Neutrophil (primary cell): Measurements from ENCODE around the gene WNT8B.

Experiments used
- H3K27ac ChIP-seq: fragments of 200-600 bp; sonication (generic); 2 replicates; pipeline ENCODE4 v1.5.1; 2016; ENCODE audit warnings: mild to moderate bottlenecking, moderate library complexity
- H3K27me3 ChIP-seq: fragments of 200-600 bp; sonication (generic); 2 replicates; pipeline ENCODE4 v1.6.0; 2016; ENCODE audit warnings: mild to moderate bottlenecking
- H3K36me3 ChIP-seq: fragments of 200-600 bp; sonication (generic); 2 replicates; pipeline ENCODE4 v1.5.1; 2017
- H3K4me1 ChIP-seq, 2 experiments: fragments of 200-600 bp in 1 of 2; sonication (generic) in 1 of 2; 1 replicate in 1 of 2; 2 replicates in 1 of 2; pipeline versions ENCODE4 v1.5.1 to v1.6.1; 2013 to 2016; ENCODE audit warnings: low read depth in 1 of 2, low read length in 1 of 2, mild to moderate bottlenecking in 1 of 2, moderate library complexity in 1 of 2; ENCODE audit not compliant: control insufficient read depth in 1 of 2, insufficient read depth in 1 of 2
- H3K4me3 ChIP-seq, 2 experiments: fragments of 200-600 bp in 1 of 2; sonication (generic) in 1 of 2; 1 replicate in 1 of 2; 2 replicates in 1 of 2; pipeline ENCODE4 v1.5.1; 2013 to 2016; ENCODE audit warnings: low read depth in 1 of 2, low read length in 1 of 2, mild to moderate bottlenecking in 1 of 2, moderate library complexity in 1 of 2
- H3K9me3 ChIP-seq: fragments of 200-600 bp; sonication (generic); 2 replicates; pipeline ENCODE4 v1.5.1; 2016
- TF ChIP-seq, protein P1 (sequence below): fragments of 200-600 bp; sonication (generic); IDR thresholded peaks from 2 replicates; pipeline ENCODE4 v1.5.1; 2016; ENCODE audit warnings: antibody characterized with exemption

Gene WNT8B

GRCh38 chr10:100505164-100505563 is 42.4 kb downstream of the WNT8B start:
- TF ChIP-seq, protein P1, sequence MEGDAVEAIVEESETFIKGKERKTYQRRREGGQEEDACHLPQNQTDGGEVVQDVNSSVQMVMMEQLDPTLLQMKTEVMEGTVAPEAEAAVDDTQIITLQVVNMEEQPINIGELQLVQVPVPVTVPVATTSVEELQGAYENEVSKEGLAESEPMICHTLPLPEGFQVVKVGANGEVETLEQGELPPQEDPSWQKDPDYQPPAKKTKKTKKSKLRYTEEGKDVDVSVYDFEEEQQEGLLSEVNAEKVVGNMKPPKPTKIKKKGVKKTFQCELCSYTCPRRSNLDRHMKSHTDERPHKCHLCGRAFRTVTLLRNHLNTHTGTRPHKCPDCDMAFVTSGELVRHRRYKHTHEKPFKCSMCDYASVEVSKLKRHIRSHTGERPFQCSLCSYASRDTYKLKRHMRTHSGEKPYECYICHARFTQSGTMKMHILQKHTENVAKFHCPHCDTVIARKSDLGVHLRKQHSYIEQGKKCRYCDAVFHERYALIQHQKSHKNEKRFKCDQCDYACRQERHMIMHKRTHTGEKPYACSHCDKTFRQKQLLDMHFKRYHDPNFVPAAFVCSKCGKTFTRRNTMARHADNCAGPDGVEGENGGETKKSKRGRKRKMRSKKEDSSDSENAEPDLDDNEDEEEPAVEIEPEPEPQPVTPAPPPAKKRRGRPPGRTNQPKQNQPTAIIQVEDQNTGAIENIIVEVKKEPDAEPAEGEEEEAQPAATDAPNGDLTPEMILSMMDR = no peak
- Histone ChIP-seq H3K4me1 (peaks cover 14 to 15% of the 10 kb centered on the region in 2 experiments), H3K27me3 (no peaks in the 10 kb centered on the region), H3K9me3 (no peaks in the 10 kb centered on the region), H3K36me3 (peaks cover 56% of the 10 kb centered on the region), H3K4me3 (no peak overlapping the region), H3K27ac (no peak overlapping the region)

DNA sequence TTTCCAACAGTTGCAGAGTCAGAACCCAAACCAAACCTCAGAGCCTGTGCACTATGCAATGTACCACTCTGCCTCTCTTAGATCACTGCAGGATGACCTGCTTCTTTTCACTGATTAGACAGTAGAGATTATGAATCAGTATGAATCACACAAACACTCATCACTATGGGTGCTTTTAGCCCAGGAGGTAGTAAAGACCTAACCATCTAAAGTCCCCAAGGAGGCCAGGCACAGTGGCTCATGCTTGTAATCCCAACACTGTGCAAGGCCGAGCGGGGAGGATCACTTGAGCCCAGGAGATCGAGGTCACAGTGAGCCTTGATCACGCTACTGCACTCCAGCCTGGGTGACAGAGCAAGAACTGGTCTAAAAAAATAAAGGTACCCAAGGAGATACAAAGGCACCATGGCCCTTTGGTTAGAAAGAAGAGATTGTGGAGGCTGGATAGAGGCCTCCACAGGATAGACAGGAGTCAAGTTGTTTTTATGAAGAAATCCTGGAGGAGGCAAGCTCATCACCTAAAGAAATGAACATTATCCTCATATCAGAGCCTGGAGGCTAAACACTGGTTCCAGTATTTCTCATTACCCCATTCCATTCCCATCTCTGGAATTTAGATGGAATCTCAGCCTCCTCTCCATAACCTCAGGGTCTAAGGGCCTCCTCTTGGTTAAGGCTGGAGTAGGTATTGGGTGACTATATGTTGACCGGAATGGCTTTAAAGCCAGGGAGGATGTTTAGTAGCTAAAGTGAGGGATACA is 44.0 kb downstream of the WNT8B start:
- H3K4me1 ChIP-seq = peaks cover 30 to 31% of the 10 kb centered on the region in 2 experiments
- H3K4me3 ChIP-seq = no peak overlapping the region
- TF ChIP-seq, protein P1 = no peak
- peaks cover 44% of the 10 kb centered on the region for H3K36me3 ChIP-seq
- H3K27ac ChIP-seq = no peak overlapping the region
- H3K9me3 ChIP-seq = no peaks in the 10 kb centered on the region
- no peaks in the 10 kb centered on the region for H3K27me3 ChIP-seq

GRCh38 chr10:100507357-100507732 is 44.5 kb downstream of the WNT8B start:
- TF ChIP-seq, protein P1 = no peak
- peaks cover 36 to 37% of the 10 kb centered on the region in 2 experiments for H3K4me1 ChIP-seq
- H3K27me3 ChIP-seq = no peaks in the 10 kb centered on the region
- H3K36me3 ChIP-seq = peaks cover 39% of the 10 kb centered on the region
- H3K27ac ChIP-seq = no peak overlapping the region
- H3K9me3 ChIP-seq = no peaks in the 10 kb centered on the region
- no peak overlapping the region for H3K4me3 ChIP-seq

DNA sequence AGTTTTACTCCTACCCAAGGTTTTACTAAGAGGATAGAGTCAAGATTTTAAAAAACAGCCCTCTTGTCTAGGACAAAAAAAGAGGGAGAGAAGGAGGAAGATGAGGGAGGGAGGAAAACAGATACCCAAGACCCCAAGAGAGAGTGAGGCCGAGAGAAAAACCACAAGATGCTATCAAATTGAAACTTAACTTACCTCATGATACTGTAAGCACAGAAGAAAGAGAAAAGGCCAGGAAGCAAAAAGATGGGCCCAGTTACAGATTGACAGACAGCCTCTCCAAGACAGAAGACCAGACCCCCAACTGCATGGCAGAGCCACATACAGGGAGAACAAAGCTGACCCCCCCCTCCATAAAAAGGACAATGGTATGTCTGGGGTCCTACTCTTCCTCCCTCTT is 45.5 kb downstream of the WNT8B start:
- Histone ChIP-seq H3K27me3 (no peaks in the 10 kb centered on the region), H3K9me3 (no peaks in the 10 kb centered on the region), H3K4me1 (peaks cover 43 to 44% of the 10 kb centered on the region in 2 experiments), H3K27ac (no peak overlapping the region), H3K36me3 (peaks cover 39% of the 10 kb centered on the region), H3K4me3 (no peak overlapping the region)
- TF ChIP-seq, protein P1 = no peak

GRCh38 chr10:100508691-100509150 is 45.9 kb downstream of the WNT8B start:
- no peaks in the 10 kb centered on the region for H3K27me3 ChIP-seq
- H3K4me3 ChIP-seq = no peak overlapping the region
- H3K36me3 ChIP-seq = peaks cover 39% of the 10 kb centered on the region
- no peaks in the 10 kb centered on the region for H3K9me3 ChIP-seq
- TF ChIP-seq, protein P1 = no peak
- H3K4me1 ChIP-seq = peaks cover 43 to 44% of the 10 kb centered on the region in 2 experiments
- H3K27ac ChIP-seq = no peak overlapping the region
